Measurements from ENCODE around the gene CRX.
A peak's percentile ranks its signal among the peaks of the same experiment; 100 is the strongest.
"Not testable (repeated sequence)": the region's sequence is repeated elsewhere in the genome, so short reads cannot be mapped to it uniquely, and the experiment has no call there.

CRX gene

GRCh38 chr19:47806435-47806834 is 15.3 kb upstream of the CRX start:
- H3K4me3 ChIP-seq (ENCODE audit: low read depth, low read length) = no peak overlapping the region
- TF ChIP-seq, protein P1, sequence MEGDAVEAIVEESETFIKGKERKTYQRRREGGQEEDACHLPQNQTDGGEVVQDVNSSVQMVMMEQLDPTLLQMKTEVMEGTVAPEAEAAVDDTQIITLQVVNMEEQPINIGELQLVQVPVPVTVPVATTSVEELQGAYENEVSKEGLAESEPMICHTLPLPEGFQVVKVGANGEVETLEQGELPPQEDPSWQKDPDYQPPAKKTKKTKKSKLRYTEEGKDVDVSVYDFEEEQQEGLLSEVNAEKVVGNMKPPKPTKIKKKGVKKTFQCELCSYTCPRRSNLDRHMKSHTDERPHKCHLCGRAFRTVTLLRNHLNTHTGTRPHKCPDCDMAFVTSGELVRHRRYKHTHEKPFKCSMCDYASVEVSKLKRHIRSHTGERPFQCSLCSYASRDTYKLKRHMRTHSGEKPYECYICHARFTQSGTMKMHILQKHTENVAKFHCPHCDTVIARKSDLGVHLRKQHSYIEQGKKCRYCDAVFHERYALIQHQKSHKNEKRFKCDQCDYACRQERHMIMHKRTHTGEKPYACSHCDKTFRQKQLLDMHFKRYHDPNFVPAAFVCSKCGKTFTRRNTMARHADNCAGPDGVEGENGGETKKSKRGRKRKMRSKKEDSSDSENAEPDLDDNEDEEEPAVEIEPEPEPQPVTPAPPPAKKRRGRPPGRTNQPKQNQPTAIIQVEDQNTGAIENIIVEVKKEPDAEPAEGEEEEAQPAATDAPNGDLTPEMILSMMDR (IDR thresholded peaks at IDR 0.05; ENCODE audit: borderline replicate concordance, insufficient read depth, low read depth, low read length) = no peak

DNA sequence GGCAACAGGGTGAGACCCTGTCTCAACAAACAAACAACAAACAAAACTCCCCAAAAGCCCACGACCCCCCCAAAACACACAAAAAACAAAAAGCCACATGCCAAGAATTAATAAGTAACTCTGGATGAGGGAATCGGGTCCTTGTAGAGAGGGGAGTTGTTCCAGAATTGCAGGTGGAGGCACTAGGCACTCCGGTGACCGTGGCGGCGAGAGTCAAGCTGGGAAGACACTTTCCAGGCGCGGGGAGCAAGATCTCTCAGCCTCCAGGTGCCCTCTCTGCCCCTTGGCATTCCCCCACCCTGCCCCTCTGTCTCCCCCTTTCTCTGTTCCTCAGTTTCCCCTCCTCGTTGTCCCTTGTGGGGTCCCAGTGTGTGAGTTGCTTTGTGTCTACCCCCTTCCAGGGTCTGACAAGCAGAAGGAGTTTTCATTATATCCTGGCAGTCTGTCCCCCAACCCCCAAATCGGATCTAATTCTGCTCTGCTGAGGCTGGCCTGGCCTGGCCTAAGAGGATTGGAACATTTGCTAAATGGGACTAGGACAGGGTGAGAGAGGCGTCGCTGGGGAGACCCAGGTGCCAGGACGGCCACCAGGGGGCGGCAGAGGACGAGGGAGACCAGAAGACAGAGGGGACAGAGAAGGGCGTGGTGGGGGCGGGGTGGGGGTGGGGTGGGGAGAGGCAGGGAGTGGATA is 8.3 kb upstream of the CRX start:
- TF ChIP-seq, protein P1 (IDR thresholded peaks at IDR 0.05; ENCODE audit: borderline replicate concordance, insufficient read depth, low read depth, low read length) = peak; percentile 69
- no peak overlapping the region for H3K4me3 ChIP-seq (ENCODE audit: low read depth, low read length)

GRCh38 chr19:47813995-47814328 is 7.8 kb upstream of the CRX start:
- H3K4me3 ChIP-seq (ENCODE audit: low read depth, low read length) = no peak overlapping the region
- TF ChIP-seq, protein P1 (IDR thresholded peaks at IDR 0.05; ENCODE audit: borderline replicate concordance, insufficient read depth, low read depth, low read length) = no peak

- not testable (repeated sequence) for H3K4me3 ChIP-seq (ENCODE audit: low read depth, low read length)
Measured at GRCh38 chr19:47816270-47816669, 5.5 kb upstream of the CRX start.

DNA sequence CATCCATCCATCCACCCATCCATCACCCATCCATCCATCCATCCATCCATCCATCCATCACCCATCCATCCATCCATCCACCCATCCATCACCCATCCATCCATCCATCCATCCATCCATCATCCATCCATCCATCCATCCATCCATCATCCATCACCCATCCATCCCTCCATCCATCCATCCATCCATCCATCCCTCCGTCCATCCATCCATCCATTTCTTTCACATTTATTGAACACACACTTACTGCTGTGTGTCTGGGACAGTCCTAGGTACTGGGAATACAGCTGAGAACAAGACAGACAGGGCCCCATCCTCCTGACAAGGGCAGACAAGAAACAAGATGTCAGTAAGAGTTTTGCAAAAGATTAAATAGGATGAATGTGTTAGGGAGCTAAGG is 3.5 kb upstream of the CRX start:
- H3K4me3 ChIP-seq (ENCODE audit: low read depth, low read length) = not testable (repeated sequence)

DNA sequence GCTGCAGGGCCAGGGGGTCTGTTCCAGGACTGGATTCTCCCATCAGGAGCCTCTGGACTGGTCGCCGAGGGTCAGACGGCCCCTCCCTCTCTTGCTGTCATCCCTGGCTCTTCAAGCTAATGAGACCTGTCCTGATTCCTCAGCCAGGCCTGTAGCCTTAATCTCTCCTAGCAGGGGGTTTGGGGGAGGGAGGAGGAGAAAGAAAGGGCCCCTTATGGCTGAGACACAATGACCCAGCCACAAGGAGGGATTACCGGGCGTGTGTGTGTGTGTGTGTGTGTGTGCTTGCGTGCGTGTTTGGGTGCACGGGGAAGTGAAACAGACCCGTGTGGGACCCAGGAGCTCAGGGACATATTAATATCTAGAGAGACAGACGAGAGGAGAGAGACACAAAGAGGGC is 1.9 kb upstream of the CRX start:
- H3K4me3 ChIP-seq (ENCODE audit: low read depth, low read length) = no peak overlapping the region
- TF ChIP-seq, protein P1 (IDR thresholded peaks at IDR 0.05; ENCODE audit: borderline replicate concordance, insufficient read depth, low read depth, low read length) = no peak

DNA sequence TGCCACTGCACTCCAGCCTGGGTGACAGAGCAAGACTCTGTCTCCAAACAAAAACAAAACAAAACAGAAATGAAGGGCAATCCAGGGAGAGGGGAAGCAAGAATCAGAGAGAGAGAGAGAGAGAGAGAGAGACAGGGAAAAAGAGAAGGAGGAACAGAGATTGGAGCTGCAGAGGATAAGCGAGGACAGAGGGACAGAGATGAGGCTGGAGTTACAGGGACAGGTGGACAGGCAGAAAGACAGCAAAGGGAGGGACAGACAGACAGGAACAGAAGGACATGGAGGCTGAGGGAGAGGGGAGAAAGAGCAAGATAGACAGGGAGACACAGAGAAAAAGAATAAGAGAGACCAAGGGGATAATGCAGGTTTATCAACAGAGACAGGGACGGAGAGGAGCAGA is 1.3 kb upstream of the CRX start:
- TF ChIP-seq, protein P1 (IDR thresholded peaks at IDR 0.05; ENCODE audit: borderline replicate concordance, insufficient read depth, low read depth, low read length) = no peak
- no peak overlapping the region for H3K4me3 ChIP-seq (ENCODE audit: low read depth, low read length)

- no peak overlapping the region for H3K4me3 ChIP-seq (ENCODE audit: low read depth, low read length)
- TF ChIP-seq, protein P1 (IDR thresholded peaks at IDR 0.05; ENCODE audit: borderline replicate concordance, insufficient read depth, low read depth, low read length) = no peak
Measured at GRCh38 chr19:47824396-47824795, 2.7 kb downstream of the CRX start.
